Measurements from ENCODE around the gene GGA2.

- TF ChIP-seq CTCF (IDR thresholded peaks at IDR 0.05) (no peak), POLR2A (IDR thresholded peaks at IDR 0.05) (no peak), EP300 (IDR thresholded peaks at IDR 0.05) (no peak), POLR2AphosphoS5 (IDR thresholded peaks at IDR 0.05) (no peak)
These were observed 24.9 kb upstream of the GGA2 start for GRCh38 chr16:23534868-23535860.

All from suprapubic skin (tissue), 4 donors.